ENCODE data around the gene TUBGCP6. TPM values are rescaled to one million over a fixed set of nuclear protein-coding genes. Genes with fewer than 3 reads are reported as not detected.

TUBGCP6 gene
- total and polyA plus RNA-seq, 2 experiments from 2014 or later = 18.6 to 47.1 TPM

DNA sequence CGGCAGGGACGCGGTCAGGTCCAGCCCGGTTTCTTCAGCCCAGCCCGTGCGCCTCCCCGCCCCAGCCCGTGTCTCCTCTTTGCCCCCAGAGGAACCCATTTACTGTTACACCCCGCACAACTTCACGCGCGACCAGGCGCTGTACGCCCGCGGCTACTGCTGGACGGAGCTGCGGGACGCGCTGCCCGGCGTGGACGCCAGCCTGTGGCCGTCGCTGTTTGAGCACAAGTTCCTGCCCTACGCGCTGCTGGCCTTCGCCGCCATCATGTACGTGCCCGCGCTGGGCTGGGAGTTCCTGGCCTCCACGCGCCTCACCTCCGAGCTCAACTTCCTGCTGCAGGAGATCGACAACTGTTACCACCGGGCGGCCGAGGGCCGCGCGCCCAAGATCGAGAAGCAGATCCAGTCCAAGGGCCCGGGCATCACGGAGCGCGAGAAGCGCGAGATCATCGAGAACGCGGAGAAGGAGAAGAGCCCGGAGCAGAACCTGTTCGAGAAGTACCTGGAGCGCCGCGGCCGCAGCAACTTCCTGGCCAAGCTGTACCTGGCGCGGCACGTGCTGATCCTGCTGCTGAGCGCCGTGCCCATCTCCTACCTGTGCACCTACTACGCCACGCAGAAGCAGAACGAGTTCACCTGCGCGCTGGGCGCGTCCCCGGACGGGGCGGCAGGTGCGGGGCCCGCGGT lies 67.8 kb downstream of the TUBGCP6 start:
- H3K27me3 Mint-ChIP-seq (ENCODE audit: insufficient read depth, low read depth, poor library complexity) = peaks cover 10% of the 10 kb centered on the region
- peaks cover 4% of the 10 kb centered on the region; the same call in 1 of the 3 replicates for H3K36me3 Mint-ChIP-seq (ENCODE audit: low read depth)
- no peaks in the 10 kb centered on the region for H3K27me3 ChIP-seq (ENCODE audit: insufficient read depth)
- H3K27ac Mint-ChIP-seq = no peak overlapping the region
- H3K27ac ChIP-seq (ENCODE audit: low read depth) = no peak overlapping the region
- peaks cover 2% of the 10 kb centered on the region; the same call in 1 of the 3 replicates for H3K4me1 Mint-ChIP-seq
- no peaks in the 10 kb centered on the region for H3K79me2 ChIP-seq (replicated peaks; ENCODE audit: insufficient read depth)
- H3K4me3 ChIP-seq = no peak overlapping the region
- H4K20me1 ChIP-seq (replicated peaks; ENCODE audit: insufficient read depth) = no peaks in the 10 kb centered on the region
- peak; percentile 24 for DNase-seq (ENCODE audit: low spot score)
- H3K4me3 Mint-ChIP-seq = no peak overlapping the region
- no peaks in the 10 kb centered on the region for H3F3A ChIP-seq (replicated peaks; ENCODE audit: low read depth)
- no peaks in the 10 kb centered on the region for H3K4me1 ChIP-seq (ENCODE audit: insufficient read depth)
- H3K9me3 Mint-ChIP-seq = no peaks in the 10 kb centered on the region
- no peak overlapping the region for H3K4me2 ChIP-seq
- no peaks in the 10 kb centered on the region for H3K9me2 ChIP-seq (ENCODE audit: insufficient read depth)
- H3K36me3 ChIP-seq (ENCODE audit: insufficient read depth) = no peaks in the 10 kb centered on the region
- no peak overlapping the region for H2AFZ ChIP-seq
- no peak for ATAC-seq
- no peak for TF ChIP-seq STAT1 (IDR thresholded peaks at IDR 0.05; ENCODE audit: unreplicated experiment)
- TF ChIP-seq NANOG (IDR thresholded peaks at IDR 0.05; ENCODE audit: borderline replicate concordance) = no peak
- TF ChIP-seq JUNB (IDR thresholded peaks at IDR 0.05; ENCODE audit: unreplicated experiment) = no peak
- TF ChIP-seq ZNF331 (CRISPR knock-in tag; IDR thresholded peaks at IDR 0.05; ENCODE audit: low read depth) = no peak
- TF ChIP-seq, protein P1, sequence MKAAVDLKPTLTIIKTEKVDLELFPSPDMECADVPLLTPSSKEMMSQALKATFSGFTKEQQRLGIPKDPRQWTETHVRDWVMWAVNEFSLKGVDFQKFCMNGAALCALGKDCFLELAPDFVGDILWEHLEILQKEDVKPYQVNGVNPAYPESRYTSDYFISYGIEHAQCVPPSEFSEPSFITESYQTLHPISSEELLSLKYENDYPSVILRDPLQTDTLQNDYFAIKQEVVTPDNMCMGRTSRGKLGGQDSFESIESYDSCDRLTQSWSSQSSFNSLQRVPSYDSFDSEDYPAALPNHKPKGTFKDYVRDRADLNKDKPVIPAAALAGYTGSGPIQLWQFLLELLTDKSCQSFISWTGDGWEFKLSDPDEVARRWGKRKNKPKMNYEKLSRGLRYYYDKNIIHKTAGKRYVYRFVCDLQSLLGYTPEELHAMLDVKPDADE (IDR thresholded peaks at IDR 0.05) = no peak
- TF ChIP-seq, protein P2, sequence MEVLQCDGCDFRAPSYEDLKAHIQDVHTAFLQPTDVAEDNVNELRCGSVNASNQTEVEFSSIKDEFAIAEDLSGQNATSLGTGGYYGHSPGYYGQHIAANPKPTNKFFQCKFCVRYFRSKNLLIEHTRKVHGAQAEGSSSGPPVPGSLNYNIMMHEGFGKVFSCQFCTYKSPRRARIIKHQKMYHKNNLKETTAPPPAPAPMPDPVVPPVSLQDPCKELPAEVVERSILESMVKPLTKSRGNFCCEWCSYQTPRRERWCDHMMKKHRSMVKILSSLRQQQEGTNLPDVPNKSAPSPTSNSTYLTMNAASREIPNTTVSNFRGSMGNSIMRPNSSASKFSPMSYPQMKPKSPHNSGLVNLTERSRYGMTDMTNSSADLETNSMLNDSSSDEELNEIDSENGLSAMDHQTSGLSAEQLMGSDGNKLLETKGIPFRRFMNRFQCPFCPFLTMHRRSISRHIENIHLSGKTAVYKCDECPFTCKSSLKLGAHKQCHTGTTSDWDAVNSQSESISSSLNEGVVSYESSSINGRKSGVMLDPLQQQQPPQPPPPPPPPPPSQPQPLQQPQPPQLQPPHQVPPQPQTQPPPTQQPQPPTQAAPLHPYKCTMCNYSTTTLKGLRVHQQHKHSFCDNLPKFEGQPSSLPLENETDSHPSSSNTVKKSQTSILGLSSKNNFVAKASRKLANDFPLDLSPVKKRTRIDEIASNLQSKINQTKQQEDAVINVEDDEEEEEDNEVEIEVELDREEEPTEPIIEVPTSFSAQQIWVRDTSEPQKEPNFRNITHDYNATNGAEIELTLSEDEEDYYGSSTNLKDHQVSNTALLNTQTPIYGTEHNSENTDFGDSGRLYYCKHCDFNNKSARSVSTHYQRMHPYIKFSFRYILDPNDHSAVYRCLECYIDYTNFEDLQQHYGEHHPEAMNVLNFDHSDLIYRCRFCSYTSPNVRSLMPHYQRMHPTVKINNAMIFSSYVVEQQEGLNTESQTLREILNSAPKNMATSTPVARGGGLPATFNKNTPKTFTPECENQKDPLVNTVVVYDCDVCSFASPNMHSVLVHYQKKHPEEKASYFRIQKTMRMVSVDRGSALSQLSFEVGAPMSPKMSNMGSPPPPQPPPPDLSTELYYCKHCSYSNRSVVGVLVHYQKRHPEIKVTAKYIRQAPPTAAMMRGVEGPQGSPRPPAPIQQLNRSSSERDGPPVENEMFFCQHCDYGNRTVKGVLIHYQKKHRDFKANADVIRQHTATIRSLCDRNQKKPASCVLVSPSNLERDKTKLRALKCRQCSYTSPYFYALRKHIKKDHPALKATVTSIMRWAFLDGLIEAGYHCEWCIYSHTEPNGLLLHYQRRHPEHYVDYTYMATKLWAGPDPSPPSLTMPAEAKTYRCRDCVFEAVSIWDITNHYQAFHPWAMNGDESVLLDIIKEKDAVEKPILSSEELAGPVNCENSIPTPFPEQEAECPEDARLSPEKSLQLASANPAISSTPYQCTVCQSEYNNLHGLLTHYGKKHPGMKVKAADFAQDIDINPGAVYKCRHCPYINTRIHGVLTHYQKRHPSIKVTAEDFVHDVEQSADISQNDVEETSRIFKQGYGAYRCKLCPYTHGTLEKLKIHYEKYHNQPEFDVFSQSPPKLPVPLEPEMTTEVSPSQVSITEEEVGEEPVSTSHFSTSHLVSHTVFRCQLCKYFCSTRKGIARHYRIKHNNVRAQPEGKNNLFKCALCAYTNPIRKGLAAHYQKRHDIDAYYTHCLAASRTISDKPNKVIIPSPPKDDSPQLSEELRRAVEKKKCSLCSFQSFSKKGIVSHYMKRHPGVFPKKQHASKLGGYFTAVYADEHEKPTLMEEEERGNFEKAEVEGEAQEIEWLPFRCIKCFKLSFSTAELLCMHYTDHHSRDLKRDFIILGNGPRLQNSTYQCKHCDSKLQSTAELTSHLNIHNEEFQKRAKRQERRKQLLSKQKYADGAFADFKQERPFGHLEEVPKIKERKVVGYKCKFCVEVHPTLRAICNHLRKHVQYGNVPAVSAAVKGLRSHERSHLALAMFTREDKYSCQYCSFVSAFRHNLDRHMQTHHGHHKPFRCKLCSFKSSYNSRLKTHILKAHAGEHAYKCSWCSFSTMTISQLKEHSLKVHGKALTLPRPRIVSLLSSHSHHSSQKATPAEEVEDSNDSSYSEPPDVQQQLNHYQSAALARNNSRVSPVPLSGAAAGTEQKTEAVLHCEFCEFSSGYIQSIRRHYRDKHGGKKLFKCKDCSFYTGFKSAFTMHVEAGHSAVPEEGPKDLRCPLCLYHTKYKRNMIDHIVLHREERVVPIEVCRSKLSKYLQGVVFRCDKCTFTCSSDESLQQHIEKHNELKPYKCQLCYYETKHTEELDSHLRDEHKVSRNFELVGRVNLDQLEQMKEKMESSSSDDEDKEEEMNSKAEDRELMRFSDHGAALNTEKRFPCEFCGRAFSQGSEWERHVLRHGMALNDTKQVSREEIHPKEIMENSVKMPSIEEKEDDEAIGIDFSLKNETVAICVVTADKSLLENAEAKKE (CRISPR knock-in tag; IDR thresholded peaks at IDR 0.05) = no peak
- TF ChIP-seq EZH2 (IDR thresholded peaks at IDR 0.05; ENCODE audit: low read depth, unreplicated experiment) = no peak
- no peak for TF ChIP-seq CREB1 (CRISPR knock-in tag; IDR thresholded peaks at IDR 0.05; ENCODE audit: low read depth)
- no peak for TF ChIP-seq EZH2phosphoT487 (IDR thresholded peaks at IDR 0.05; ENCODE audit: unreplicated experiment)
